NCI-H146 (cell line): ENCODE results near the gene POC1B.

Experiments used
- DNase-seq: peaks from one replicate; lab custom pipeline; 2025; lab: John Stamatoyannopoulos, UW

The POC1B gene

GRCh38 chr12:89384807-89385206, 141.0 kb downstream of the POC1B start:
- no peak for DNase-seq

DNA sequence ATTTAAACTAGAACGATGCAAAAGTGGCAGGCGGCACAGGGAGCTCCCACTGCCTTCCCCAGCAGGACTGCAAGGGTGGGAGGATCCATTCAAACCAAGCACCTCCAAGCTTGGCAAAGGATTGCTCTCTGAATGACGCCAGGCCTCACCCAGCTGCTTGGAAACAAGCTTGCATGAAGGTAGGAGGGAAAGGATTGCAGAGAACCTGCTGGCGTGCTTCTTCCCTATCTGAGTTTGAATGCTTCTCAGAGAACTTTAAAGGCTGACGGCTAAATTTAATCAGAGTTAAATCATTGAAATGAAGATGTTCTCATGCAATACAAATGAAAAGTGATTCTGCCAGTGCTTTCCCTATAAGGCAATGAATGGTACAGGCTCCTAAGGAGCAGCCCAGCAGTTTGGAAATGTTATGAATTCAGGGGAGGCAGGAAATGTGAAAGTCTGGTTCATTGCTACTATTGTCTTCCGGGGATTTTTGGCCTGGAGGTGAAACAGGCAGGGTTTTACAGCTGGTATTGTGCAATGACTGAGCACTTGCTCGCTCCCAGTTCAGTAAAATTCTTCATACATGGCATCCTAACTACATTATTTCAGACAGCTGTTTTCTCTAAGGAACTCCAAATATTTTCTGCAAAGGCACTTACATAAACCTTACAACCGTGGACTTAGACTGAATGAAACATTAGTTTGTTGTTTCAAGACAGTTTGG, 141.6 kb downstream of the POC1B start:
- peak; percentile 83 for DNase-seq

DNA sequence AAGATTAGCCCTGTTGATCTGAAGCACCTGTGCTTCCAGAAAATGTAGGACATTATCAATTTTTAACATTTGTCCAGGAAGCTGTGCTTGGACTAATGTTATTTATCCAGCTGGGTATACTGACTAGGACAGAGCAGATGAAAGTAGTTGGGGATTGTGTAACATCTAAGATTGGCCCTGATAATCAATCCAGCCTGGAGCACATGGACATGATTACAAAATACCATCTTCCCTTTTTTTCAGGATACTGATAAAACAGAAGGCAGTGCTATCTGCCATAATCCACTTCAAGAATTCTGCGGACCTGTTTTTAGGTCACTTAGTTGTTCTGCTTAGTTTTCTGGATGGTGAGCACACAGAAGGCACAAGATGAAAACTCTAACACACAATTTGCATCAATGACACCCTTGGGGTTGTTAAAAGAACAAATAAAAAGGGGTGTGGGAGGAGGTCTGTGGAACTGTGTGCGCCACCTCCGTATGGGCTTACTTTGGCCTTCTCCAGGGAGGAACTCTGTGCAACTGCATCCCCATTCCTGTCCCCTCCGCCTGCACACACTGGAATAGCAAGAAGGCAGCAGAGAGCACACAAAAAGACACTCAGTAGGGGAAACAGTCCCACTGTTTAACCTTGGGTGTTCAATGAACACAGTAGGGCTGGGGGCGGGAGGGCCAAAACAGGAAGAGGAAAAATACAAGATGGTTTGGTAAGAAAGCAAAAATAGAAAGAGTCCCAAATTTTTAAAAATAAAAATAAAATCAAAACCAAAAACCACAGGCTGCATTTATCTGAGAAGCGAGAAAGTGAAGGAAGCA, 142.4 kb downstream of the POC1B start:
- peak; percentile 51 for DNase-seq

DNA sequence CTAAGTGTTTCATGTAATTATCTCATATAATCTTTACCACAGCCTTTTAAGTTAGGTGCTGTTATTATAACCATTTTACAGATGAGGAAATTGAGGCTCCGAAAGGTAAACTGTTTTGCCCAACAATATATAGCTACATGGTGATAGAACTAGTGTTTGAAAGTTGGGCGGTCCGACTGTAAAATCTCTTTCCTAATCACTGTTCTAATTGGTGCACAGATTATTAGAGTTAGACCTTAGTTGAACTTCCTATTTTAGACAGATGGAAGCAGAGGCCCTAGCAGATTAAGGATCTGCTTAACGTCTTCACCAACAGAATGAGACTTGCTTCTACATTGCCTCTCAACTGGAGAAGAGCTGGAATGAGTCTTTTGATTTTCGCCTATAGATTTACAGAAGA, 143.5 kb downstream of the POC1B start:
- DNase-seq = no peak

- no peak for DNase-seq
Measured at GRCh38 chr12:89379839-89380467, 145.9 kb downstream of the POC1B start.

DNA sequence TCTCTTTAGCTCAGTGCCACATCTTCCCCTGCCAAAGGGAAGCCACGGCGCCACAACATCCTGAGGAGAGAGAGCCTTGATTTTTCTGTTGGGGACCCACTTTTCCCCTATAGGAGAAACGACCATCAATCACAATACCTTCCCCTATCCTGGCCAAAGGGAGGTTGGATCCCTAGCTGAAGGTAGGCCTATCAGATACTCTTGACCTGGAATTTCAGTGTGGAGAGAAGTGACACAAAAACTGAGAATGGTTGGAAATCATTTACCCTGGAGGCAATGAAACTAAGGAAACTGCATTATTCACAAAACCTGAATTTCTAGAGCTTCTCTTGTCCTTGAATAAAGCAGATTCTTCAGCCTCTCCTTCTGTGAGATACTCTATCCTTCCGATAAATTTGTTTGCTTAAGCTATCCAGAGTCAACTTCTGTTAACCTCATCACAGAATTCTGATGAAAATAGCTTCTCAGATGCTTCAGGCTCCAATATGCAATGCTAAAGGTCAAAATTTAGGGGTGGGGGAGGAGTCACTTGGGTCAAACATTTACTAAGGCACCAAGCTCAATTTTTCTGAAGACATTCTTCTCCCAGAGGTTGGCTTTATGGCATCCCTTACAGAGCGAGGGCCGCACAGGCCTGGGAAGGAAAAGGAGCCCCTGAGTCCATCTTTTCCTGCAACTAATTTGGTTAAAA, 146.6 kb downstream of the POC1B start:
- DNase-seq = no peak

GRCh38 chr12:89376844-89377243, 149.0 kb downstream of the POC1B start:
- DNase-seq = no peak

DNA sequence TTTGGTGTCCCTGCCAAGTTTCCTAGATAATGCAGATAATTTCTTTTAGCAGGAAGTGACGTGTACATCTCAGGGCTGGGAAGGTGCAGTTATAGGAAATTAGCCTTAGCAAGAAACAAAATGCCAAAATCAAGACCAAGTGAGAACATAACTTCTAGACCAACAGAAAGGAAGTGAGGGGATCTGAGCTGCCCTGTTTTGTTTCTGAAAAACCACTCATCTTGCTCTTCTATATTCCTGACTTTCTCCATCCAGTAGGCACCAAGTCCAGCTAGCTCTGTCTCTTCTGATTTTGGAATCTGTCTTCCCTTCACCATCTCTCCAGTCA, 149.7 kb downstream of the POC1B start:
- DNase-seq = no peak

DNA sequence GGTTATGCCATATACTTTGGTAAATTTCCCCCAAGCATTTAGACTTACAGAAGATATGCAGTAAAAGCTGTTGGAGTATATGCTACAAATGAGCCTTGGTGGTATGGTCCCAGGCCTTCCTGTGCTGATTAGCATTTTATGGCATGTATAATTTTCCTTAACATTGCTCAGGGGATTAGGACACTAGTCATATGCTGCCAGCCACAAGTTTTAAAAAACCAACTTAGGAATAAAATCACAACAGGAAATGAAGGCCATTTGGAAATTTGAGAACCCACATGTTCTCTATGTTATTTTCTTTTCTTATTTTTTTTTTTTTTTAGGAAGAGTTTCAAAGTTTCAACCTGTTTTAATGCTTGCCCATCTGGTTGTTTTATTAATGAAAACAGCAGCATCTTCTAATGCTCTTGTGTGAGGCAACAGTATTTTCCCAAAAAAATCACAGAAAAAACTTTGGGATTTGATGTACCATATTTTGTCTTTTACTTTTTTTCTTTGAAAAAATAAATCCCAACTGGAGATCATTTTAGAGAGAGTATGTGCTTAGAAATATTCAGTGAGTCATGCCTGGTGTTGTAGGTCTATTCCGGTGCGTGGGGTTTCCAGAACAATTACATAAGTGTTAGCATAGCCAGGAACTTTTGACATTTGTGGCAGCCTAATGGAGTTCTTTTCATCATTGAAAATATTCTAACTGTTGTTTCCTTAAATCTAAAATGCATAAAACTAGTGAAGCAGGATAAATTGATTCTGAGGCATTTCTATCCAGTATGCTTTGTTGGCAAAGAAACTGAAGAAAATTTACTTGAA, 151.9 kb downstream of the POC1B start:
- no peak for DNase-seq

DNA sequence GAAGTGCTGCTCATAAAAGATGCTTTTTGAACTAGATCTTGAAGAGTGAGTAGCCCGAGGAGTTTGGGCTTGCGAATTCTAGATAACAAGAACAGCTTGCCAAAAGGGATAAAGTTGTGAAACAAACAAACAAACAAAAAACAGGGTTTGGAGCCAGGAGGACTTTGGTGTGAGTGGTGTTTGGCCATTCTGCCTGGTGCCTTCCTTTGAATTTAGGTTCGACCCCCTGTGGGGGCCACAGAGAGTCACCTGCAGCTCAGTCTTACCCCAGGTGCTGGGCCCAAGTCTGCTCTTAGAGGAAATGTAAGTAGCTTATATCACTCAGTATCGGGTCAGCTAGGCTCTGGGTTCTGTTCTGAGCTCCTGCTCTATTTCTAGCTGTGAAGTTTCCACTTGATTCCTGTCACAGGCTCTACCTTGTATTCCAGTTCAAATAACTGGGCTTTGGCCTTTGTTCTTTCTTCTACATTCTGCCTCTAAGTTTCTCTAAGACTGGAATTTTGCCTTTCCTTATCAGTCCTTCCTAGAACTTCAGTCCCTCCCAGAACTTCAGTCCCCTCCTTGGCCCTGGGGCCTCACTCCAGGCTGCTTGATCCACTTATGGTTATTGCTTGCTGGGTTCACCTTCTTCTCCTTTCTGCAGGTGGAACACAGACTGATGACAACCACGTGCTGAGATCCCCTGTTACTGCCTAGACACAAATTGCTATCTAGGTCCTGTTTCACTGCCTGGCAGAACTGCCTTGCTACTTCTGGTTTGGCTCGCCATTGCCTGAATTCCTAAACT, 153.1 kb downstream of the POC1B start:
- DNase-seq = no peak

DNA sequence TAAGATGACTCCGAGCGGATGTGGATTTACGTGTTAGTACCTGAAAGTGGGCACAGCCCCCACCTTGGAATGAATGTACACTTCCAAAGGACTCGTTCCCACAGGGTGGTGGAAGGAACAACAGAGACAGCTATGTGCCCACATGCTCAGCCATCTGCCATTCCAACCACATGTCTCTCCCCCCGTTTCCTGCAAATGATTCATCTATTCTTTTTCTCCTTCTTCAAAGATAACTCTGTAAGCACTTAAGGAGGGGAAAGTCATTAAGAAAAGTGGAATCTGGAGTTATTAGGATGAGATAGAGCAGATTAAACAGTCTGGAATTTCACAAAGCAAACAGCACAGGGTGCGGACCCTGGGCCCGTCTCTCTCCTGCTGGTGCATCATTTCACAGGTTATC, 155.0 kb downstream of the POC1B start:
- no peak for DNase-seq

DNA sequence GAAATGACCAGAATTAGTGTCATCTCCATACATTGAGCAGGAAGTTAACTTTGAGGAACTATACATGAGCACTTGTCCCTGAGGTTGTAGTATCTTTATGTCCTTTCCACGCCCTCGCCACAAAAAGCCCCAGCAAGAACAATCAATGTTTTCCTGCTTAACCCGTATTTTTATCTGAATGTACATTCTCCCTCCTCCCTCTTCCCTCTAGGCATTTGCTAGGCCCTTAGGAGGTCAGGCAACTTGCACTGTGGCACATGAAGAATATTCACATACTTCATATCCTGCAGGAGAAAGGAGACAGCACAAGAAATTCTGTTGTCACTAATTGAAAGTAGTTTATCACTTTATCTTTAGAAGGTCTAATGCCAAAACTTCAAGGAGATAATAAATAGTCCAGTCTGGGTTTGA, 155.4 kb downstream of the POC1B start:
- no peak for DNase-seq
